Activated CD4-positive, CD25-positive, alpha-beta regulatory T cell treated with anti-CD3 and anti-CD28 coated beads, Interleukin-2, amount 50 U/mL, for 72 hours (primary cell): ENCODE data around the gene ZNF674.
"Not testable (repeated sequence)": the region's sequence is repeated elsewhere in the genome, so short reads cannot be mapped to it uniquely, and the experiment has no call there.

Source experiments
- DNase-seq: peaks from one replicate; pipeline ENCODE4 v3.0.0; 2021

ZNF674 gene

DNA sequence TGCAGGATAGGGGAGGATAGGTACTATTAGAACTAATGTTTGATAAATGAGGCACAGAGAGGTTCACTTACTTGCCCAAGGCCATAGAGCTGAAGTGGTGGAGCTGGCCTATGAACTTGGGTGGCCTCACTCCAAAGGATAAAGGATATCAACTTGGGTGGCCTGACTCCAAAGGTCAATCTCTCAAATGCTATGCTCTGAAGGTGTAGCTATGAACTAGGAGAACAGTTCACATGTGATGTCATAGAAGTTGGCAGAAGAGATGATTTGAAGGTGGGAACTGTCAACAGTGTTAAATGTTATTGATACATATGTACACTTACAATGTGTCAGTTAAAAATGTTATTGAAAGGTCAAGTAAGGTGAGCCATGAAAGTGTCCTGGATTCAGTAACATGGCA, 22.2 kb upstream of the ZNF674 start:
- DNase-seq: no peak

DNA sequence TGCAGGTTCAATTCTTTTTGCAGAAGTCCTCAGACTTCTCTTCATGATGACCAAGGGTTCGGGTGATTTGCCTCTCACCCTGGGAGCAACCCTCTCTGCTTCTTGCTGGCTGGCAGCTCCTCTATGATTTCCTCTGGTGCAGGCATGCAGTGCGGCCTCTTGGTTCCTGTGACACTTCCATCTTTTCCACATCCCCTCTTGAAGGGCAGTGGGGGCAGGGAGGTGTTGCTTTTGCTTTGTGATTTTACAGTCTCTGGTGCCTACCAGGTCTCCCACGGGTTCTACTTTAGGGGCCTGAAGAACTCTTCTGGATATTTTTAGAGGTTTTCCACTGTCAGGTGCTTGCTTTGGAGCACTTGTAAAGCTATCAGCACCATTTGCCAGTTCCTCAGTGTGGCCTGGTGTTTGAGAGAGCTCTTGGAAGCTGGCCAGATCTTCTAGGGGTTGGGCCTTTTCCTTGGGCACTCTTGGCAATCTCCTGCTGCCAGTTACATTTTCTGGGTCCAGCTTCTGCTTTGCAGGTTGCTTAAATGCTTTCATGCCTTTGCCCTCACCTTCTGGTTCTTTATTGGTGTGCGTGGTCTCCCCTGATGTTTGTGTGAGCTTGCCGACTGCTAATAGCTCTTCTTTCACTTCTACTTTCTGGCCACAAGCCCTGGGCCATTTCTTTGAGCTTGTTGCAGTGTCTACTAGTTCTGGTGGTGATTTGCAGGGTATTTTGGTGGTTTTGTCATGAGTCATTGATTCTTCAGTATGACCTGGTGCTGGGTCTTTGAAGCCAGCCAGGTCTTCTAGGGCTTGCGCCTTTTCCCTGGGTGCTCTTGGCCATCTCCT, 16.8 kb upstream of the ZNF674 start:
- no peak for DNase-seq

DNA sequence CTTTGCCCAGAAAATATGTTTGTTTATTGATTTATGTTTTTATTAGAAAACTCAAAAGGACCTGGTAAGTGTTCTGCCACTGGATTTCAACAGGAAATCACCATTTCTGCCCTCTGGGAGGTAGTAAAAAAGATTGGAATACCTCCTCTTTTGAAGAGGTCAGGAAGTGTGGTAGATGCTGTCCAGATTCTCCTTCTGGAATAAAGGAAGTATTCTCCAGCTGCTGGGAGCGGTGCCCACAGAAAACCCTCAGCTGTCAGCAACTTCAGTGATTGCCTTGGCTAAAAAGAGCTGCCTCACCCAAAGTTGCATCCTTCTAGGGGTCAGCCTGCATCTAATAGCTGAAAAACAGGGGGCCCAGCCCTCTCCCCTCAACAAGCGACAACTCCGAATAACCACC, 13.8 kb upstream of the ZNF674 start:
- no peak for DNase-seq

DNA sequence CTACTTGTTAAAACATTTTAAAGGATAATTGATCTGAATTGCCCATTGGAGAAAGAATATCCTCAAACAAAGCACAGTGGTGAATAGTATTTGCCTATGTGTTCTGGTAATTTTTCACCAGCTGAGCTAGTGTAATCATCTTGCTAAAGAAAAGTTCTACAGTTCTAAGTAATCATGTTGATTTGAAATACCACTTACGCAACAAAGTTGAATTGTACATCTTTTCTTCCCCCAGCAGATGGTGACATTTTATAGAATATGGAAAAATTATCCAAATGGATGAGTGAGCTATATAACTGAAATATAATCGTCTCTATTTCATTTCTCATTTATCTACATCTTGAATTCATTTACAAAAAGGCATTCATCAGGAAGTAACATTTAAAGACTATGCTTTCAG, 9.7 kb upstream of the ZNF674 start:
- no peak for DNase-seq

DNA sequence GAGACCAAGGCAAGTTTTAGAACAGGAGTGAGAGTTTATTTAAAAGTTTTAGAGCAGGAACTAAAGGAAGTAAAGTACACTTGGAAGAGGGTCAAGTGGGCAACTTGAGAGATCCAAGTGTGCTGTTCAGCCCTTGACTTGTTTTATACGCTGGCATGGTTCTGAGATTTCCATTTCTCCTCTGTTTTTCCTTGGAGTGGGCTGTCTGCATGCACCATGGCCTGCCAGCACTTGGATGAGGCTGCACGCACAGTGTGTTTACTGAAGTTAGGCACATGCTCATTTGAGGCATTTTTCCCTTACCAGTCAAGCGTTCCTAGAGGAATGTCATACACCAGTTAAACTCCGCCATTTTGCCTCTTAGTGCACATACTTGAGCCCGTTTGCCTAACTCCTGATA, 8.7 kb upstream of the ZNF674 start:
- DNase-seq: no peak

DNA sequence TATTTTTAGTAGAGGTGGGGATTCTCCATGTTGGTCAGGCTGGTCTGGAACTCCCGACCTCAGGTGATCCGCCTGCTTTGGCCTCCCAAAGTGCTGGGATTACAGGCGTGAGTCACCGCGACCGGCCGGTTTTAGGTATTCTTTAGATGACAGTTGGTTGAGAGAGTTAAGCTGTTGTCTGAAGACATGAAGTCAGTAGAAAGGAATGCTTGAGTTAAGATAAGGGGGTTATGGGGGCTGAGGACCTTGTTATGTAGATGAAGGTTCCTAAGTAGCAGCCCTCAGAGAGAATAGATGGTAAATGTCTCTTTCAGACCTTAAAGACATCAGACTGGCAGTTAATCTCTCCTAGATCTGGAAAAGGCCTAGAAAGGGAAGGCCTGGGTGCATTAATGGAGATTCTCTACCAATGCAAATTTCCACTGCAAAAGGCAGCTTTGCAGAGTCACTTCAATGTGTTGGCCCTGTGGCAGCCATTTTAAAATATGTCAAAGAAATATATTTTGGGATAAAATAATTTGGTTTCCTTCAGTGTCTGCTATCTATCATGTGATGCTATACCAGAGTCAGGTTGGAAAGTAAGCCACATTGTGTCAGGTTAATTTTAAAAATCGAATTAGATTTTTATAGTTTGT, 6.4 kb upstream of the ZNF674 start:
- no peak for DNase-seq

DNA sequence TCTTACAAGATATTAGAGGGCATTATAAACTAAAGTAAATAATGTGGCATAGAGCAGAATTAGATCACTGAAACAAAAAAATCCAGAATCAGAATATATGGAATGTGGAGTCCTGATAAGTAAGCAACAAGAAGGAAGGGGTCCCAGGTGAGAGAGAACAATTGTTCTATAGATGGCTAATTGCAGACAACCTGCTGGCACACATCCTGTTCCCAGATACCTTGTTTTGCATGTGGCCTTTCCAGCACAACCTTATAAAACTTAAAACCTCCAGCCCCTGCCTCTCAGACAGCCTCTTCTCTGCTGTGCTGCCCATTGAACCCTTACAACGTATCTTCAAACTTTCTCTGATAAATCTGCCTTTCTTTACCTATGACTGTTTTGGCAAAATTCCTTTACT, 4.7 kb upstream of the ZNF674 start:
- no peak for DNase-seq

DNA sequence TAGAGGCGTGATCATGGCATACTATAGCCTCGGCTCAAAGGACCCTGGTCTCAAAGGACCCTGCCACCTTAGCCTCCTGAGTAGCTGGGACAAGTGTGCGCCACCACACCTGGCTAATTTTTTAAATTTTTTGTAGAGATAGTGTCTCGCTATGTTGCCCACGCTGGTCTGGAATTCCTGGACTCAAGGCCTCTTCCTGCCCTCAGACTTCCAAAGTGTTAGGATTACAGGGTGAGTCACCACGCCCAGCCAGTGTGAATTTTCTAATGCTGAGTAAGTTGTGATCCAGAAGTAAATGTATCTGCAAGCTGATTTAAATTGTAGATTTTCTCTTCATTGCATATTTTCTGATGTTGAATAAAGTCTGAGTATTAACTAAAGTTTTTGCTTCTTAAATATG, 2.6 kb upstream of the ZNF674 start:
- no peak for DNase-seq

DNA sequence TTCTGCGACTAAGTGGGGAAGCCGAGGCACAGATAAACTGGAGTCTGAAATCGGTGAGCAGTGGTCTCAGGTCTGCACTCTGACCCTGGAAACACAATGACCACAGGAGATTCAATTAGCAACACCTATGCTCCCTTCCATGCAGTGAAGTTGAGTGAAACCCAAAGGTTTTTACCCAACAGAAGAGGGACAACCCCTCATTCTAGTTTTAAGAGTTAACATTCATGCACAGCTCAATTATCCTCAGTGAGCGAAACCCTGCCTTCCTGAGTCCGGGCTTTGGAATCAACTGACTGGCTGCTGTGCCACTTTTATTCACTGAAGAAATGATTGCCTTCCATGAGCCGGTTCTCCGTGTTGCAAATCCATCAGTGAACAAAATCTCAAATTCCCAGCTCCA, 694 bp downstream of the ZNF674 start:
- not testable (repeated sequence) for DNase-seq

DNA sequence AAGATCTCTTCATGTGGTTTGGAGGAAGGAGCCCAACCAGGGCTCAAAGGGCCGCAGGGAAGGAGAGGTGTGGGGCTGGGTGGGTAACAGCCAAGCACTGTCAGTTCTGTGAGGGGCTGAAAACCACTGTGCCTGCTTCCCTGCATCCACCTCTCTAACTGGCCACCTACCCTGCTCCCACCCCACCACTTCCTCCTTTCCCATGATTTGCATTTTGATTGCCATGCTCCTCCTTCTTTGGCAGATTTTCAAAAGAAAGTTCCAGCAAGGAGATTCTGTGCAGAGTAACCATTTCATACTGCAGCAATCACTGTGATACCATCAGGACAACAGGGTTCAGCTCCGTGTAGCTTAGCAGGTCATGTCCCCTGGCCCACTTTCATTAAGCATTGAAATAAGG, 1.8 kb downstream of the ZNF674 start:
- no peak for DNase-seq

DNA sequence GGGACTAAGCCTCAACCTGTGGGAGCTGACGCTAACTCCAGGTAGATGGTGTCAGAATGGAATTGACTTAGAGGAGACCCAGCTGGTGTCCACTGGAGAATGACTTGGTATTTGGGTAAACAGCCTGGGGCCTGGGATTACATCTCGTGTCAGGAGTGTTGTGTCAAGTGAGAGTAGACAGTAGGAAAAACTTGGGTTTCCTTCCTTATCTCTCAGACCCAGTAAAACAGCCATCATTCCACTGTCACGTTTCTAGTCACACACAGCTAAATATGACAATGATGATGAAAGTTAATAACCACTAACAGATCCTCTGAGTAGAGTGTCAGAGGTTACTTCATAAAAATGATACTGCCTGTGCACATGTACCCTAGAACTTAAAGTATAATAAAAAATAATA, 13.8 kb downstream of the ZNF674 start:
- DNase-seq: no peak

DNA sequence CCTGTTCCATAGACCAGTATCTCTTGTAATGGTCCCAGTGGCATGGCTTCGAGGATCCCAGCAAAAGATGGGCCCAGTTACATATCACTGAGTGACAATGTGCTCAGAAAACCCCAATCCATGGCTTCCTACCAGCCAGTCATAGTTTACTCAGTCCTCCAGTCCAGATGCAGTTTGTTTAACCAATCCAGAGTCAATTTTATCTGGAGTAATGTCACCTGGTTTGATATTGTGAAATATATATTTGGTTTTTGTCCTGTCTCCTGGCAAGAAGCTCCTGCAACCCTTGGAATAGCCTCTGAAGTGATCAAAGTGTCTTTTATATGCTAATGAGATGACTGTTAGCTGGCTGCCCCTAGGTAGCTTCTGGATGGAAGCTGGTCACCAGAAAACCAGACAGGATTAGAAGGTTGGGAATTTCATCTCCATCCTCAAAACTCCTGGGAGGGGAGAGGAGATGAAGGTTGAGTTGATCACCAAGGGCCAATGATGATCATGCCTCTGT, 14.8 kb downstream of the ZNF674 start:
- DNase-seq: not testable (repeated sequence)

DNA sequence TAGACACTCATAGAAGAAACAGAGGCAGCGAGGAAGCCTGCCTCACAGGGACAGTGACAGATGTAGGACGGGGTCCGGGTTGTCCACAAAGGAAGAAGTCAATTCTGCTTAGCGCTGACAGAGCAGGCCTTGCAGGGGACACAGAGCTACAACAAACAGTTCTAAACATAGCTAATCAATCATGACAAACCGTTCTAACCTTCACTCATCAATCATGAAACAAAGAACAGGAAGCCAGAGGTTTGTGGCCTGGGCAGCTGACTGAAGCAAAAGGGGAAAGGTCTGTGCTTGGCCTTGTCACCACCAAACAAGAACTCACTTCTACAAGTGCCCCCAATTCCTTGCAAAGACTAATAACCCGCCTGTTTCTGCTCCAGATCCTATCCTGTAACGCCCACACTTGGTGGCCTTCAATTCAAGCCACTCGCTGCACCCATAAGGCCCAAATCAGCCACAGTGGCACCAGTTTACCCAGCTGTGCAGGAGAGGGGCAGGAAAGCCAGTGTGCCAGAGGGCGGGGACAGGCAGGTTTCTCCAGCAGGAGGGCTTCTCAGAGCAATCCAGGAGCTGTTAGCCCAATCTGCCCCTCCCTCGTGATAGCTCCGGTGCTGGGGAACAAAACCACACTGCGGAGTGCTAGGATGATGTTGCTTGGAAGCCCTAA, 15.3 kb downstream of the ZNF674 start:
- DNase-seq: not testable (repeated sequence)

DNA sequence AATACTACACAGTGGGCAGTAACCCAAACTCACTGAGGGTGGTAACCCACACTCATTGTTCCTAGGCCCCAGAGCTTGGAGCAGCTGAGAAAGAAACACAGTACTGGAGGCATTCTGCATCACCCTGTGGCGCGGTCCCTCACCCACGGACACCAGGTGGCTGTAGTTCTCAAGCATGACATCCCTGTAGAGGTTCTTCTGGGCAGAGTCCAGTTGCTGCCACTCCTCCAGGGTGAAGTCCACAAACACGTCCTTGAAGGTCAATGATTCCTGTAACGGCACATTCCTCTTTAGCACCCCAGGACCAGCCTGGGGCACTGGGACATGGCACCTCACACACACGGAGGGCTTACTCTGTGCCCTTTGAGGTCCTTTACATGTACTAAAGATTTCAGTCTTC, 16.6 kb downstream of the ZNF674 start:
- DNase-seq: not testable (repeated sequence)

DNA sequence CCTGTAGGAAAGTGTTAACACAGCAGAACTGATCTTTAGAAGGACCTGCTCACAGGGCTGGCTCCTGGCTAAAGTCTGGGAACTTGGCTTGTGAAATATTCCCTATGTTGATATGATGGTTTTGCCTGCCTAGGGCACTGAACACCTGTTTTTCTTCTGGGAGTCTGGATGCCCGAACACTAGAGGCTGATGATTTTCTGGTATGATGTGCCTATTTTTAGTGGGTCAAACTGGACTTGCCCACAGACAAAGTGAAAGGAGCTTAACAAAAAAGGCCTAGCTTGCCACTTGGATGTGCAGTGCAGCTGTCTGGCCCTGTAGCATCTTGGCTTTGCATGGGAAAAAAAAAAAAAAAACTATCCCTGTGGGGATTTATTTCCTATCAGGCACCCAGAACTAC, 39.1 kb downstream of the ZNF674 start:
- DNase-seq: no peak

DNA sequence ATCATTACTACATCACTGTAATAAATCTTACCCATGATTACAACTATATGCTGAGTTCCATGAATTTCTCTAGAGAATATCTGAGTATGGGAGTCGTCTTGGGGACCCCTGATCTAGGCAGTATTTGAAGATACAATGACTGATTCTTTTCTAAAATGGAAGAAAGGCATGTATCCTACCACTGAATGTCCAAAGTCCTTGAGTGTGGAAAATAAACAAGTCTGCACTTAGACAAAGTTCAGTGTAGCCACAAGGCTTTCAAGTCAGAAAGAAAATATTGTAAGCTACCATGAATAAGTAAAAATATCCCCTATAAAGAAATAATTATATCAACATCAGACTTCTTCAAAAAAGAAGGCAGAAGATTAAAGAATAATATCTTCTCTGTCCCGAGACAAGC, 42.4 kb downstream of the ZNF674 start:
- DNase-seq: no peak

DNA sequence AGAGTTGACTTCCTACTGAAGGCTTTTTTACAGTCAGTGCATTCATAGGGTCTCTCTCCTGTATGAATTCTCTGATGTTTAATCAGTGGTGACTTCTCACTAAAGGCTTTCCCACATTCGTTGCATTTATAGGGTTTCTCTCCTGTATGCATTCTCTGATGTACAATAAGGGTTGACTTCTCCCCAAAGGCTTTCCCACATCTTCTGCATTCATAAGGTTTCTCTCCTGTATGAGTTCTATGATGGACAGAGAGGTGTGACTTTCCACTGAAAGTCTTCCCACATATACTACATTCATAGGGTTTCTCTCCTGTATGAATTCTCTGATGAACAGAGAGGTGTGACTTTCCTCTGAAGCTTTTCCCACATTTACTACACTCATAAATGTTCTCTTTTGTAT, 45.2 kb downstream of the ZNF674 start:
- no peak for DNase-seq

DNA sequence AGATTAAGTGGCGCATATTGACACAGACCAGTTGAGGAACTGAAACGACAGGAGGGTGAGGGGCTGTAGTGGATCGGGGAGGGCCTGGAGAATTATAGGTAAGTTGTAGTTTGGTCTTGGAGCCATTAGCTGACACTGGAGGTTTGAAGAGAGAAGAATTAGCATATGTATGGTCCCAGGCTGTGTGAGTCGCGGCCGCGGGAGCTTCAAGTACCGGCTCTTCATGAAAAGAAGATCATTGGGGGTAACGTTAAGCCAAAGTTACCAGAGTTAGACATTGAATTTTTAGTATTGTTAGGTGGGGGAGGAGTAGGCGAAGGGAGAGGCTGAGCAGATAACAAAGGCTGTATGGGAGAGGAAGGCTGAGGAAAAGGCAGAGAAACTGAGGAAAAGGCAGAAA, 56.5 kb downstream of the ZNF674 start:
- DNase-seq: no peak

DNA sequence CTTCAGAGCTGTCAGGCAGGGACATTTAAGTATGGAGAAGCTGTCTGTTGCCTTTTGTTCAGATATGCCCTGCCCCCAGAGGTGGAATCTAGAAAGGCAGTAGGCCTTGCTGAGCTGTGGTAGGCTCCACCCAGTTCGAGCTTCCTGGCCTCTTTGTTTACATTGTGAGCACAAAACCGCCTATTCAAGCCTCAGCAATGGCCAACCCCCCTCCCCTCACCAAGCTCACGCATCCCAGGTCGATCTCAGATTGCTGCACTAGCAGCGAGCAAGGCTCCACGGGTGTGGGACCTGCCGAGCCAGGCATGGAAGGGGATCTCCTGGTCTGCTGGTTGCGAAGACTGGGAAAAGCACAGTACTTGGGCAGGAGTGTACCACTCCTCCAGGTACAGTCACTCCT, 59.3 kb downstream of the ZNF674 start:
- DNase-seq: no peak

DNA sequence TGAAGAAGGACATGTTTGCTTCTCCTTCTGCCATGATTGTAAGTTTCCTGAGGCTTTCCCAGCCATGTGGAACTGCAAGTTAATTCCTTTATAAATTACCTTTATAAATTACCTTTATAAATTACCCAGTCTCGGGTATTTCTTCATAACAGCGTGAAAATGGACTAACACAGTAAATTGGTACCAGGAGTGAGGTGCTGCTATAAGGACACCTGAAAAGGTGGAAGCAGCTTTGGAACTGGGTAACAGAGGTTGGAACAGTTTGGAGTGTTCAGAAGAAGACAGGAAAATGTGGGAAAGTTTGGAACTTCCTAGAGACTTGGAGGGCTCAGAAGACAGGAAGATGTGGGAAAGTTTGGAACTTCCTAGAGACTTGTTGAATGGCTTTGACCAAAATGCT, 66.6 kb downstream of the ZNF674 start:
- not testable (repeated sequence) for DNase-seq

DNA sequence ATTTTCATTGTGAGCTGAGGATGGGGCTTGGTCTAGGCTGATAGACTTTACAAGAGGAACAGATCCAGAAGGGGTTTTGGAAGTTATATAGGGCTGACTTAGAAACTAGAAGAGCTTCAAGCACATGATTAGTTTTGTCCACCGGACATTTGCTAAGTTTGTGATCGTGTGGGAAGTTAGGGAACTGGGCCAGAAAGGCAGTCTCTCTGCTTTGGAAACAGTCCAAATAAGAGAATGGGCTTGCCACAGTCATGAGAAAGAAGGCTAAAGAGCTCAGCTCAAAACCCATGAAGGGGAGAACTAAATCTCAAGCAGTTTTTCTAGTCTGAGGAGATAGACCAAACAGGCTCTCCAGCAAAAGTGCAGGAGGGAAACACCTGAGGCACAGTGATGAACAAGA, 67.8 kb downstream of the ZNF674 start:
- DNase-seq: no peak

DNA sequence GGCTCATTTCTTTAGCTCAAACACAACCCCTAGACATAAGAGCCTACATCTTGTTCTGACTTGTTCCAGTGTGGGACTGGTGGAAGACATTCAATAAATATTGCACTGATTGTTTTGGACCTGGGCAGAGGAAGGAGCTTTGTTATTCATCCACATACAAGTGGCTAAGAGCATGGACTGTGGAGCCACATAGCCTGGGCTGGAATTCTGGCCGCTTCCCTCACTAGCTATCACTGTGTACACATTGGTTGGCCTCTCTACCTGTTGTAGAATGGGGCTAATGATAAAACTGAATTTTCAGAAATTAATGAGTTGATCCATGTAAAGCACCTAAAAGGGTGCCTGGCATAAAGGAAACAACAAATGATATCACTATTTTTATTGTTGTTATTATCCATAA, 80.0 kb downstream of the ZNF674 start:
- DNase-seq: no peak

DNA sequence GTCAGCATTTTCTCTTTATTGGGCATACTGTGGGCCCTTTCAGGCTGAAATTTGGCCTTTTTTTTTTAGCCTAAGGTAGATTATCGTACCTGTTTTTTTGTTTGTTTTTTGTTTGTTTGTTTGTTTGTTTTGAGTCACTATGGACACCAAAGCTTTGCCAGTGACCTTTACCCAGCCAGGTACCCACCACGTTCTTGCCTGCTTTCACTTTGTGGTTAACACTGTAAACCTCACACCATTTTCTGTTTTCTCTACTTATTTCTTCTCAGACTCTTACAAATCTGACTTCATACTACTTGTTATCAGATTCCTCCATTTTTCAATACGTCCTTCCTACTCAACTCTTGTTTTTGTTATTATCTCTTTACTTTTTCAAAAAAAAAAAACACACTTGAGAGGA, 81.5 kb downstream of the ZNF674 start:
- no peak for DNase-seq

DNA sequence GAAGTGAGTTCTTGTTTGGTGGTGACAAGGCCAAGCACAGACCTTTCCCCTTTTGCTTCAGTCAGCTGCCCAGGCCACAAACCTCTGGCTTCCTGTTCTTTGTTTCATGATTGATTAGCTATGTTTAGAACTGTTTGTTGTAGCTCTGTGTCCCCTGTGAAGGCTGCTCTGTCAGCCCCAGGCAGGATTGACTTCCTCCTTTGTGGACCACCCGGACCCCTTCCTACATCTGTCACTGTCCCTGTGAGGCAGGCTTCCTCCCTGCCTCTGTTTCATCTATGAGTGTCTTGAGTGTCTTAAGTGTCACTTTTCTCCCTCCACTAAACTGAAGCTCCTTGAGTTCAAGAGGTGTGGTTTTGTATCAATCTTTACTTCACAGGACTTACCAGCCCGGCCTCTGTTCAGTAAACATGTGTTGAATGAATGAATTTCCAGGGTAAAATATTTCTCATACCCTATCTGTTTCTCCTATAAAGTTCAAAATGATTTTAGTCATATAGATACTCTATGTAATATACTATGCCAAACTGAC, 83.5 kb downstream of the ZNF674 start:
- DNase-seq: no peak
